GM12892 (cell line): Measurements from ENCODE around the gene TIAM1.

ENCODE experiments used
- POLR2A ChIP-seq: IDR thresholded peaks from 2 replicates; pipeline ENCODE4 v1.6.1; 2011; ENCODE audit warnings: low read depth, low read length, control low read depth
- POLR2AphosphoS5 ChIP-seq: IDR thresholded peaks from 2 replicates; pipeline ENCODE4 v1.6.1; 2011; ENCODE audit warnings: low read depth, low read length, control low read depth

GRCh38 chr21:31347435-31348032 lies 3.5 kb upstream of the TIAM1 start:
- no peak for TF ChIP-seq POLR2AphosphoS5
- no peak for TF ChIP-seq POLR2A
